DND-41 (cell line): ENCODE data around the gene C4BPA.

Source experiments
- CTCF ChIP-seq: IDR thresholded peaks from 2 replicates; pipeline ENCODE4 v1.5.1; 2012; ENCODE audit warnings: borderline replicate concordance, low read length, moderate library complexity, mild to moderate bottlenecking; ENCODE audit not compliant: poor library complexity, severe bottlenecking; ENCODE audit errors: extremely low read depth
- EZH2 ChIP-seq: IDR thresholded peaks from 3 replicates; pipeline ENCODE4 v1.6.1; 2012; ENCODE audit warnings: borderline replicate concordance, low read depth, mild to moderate bottlenecking, moderate library complexity, low read length, inconsistent platforms; ENCODE audit not compliant: severe bottlenecking

GRCh38 chr1:207059881-207060280, 44.2 kb upstream of the C4BPA start:
- TF ChIP-seq CTCF = no peak
- TF ChIP-seq EZH2 = no peak
